IPS DF 6.9 (cell line): ENCODE results near the gene RARA.

Experiments
- DNase-seq: peaks from one replicate; pipeline ENCODE4 v3.0.0-alpha.2; 2013; ENCODE audit warnings: low read depth, low spot score
- H3K27ac ChIP-seq: one replicate; pipeline ENCODE4 v1.5.1; 2013; ENCODE audit warnings: low read length, control low read depth
- H3K27me3 ChIP-seq: 2 replicates; pipeline ENCODE4 v1.6.1; 2013; ENCODE audit warnings: mild to moderate bottlenecking, low read length; ENCODE audit not compliant: control insufficient read depth, insufficient read depth
- H3K36me3 ChIP-seq: 2 replicates; pipeline ENCODE4 v1.6.1; 2013; ENCODE audit warnings: low read length; ENCODE audit not compliant: control insufficient read depth, insufficient read depth
- H3K4me1 ChIP-seq: 2 replicates; pipeline ENCODE4 v1.6.1; 2013; ENCODE audit warnings: low read length; ENCODE audit not compliant: control insufficient read depth, insufficient read depth
- H3K4me3 ChIP-seq: 2 replicates; pipeline ENCODE4 v1.5.1; 2013; ENCODE audit warnings: mild to moderate bottlenecking, low read length
- H3K9me3 ChIP-seq: 2 replicates; pipeline ENCODE4 v1.6.1; 2013; ENCODE audit warnings: low read length, inconsistent platforms; ENCODE audit not compliant: control insufficient read depth, insufficient read depth
- WGBS: extraction: QIAGEN DNeasy Blood & Tissue Kit; methylation state at CpG from one replicate; pipeline ENCODE4 v1.1.7; 2013; ENCODE audit warnings: mixed read lengths, missing lambda C conversion rate; ENCODE audit not compliant: insufficient read length, insufficient coverage; 5-methylcytosine and 5-hydroxymethylcytosine counted together

RARA gene

DNA sequence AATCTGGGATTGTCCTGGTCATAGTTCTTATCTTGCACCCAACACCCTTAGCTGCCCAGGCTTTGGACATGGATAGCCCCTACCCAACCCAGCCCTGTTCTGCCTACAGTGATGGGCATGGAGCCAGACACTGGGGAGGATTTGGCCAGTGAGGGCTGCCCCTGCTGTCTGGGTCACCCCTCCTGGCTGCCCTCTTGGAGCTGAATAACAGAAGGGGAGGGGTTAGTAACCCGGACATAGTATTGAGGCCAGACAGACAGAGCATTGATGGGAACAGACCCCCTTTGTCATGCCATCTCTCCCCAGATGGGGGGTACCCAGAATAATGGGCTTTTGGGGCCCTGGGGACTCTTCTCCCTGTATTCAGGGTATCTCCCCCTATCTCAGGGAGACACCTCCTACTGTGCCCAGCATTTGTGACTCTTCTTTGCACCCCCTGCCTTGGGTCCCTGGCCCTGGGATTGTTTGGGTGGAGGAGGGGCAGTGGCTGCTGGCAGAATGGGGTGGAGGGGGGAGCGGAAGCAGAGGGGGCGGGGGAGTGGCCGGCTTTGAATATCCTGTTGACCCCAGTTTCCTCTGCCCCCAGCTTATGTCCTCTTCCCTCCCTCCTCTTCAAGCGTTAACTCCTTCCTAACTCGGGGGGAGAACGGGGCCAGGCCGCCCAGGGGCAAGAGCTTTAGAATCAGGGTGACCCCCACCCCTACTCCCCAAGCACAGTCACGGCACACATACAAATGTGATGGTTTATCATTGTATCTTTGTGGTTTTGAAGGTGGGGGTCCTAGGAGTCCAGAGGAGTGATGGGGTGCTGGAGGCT lies 38.5 kb downstream of the RARA start:
- Histone ChIP-seq H3K27me3 (peaks cover 19% of the 10 kb centered on the region), H3K36me3 (peaks cover 3% of the 10 kb centered on the region; the same call in 1 of the 2 replicates), H3K9me3 (no peaks in the 10 kb centered on the region), H3K27ac (no peak overlapping the region), H3K4me1 (peaks cover 40% of the 10 kb centered on the region), H3K4me3 (no peak overlapping the region)
- no peak for DNase-seq
- WGBS = no CpG with 5 or more reads among the region's 9 CpGs

DNA sequence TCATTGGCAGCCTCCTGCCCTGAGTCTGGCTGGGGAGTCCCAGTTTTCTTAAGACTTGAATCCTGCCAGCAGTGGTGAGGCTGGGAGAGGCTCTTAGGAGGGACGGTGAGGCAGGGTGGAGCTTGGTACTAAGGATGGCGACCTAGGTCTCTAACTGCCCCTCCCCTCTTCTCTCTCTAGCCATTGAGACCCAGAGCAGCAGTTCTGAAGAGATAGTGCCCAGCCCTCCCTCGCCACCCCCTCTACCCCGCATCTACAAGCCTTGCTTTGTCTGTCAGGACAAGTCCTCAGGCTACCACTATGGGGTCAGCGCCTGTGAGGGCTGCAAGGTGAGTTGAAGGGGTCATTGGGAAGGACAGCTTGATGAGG lies 39.1 kb downstream of the RARA start:
- Histone ChIP-seq H3K9me3 (no peaks in the 10 kb centered on the region), H3K27ac (no peak overlapping the region), H3K4me1 (peaks cover 40% of the 10 kb centered on the region), H3K4me3 (no peak overlapping the region), H3K36me3 (peaks cover 3% of the 10 kb centered on the region; the same call in 1 of the 2 replicates), H3K27me3 (peaks cover 13% of the 10 kb centered on the region)
- DNase-seq = no peak
- no CpG with 5 or more reads among the region's 5 CpGs for WGBS

DNA sequence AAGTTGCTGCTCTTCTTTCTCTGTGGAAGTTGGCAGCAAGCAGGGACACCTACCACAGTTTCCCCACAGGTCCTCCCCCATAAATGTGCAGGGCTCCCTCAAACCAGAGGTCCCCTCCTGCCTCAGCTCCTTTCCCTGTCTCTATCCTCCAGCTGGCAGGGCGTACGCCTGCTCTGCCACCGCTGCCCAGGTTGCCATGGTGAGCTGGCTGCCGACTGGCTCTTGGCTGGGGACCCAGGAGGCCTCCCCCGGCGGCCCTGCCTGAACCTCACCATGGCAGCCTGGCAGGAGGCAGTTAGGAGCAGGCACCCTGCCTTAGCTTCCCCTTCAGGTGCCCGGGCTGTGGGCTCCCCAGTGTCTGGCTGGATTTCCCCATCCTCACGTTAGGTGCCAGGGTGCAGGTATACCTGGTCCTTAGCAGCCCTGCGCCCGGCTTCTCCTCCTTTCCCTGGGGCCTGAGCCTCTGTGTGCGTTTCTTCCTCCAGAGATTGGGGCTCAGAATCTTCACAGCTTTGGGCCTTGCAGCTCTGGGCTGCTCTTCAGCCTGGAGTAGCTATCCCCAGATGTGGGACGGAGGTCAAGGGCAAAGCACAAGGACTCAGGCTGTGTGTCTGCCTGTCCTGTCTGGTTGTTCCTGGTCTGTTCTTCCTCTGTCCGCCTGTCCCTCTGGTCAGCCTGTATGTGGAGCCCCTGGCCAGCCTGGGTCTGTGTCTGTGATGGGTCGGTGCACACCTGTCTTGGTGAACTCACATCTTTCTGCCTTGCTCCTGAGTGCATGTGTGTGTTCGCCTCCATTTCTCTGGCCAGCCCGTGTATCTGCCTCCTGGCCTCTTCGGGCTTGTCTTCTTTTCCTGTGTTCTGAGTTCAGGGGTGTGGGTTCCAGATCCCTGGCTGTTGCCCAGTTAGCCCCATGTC lies 39.8 kb downstream of the RARA start:
- H3K27ac ChIP-seq = no peak overlapping the region
- no peak for DNase-seq

DNA sequence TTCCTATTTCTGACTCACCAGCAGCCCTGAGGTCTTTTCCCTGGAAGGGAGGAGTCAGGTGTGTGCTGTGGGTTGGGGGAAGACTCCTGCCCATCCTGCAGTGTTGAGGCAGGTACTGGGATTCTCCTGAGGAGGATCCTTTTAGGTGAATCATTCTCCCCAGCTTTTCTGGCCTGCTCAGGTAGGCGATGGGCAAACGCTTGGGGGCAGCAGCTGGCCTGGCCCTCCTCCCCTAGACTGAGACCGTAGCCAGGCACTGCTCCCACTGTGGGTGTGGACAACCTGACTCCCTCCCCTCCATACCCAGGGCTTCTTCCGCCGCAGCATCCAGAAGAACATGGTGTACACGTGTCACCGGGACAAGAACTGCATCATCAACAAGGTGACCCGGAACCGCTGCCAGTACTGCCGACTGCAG lies 40.5 kb downstream of the RARA start:
- WGBS = no CpG with 5 or more reads among the region's 10 CpGs
- DNase-seq = no peak
- H3K9me3 ChIP-seq = no peaks in the 10 kb centered on the region
- H3K4me1 ChIP-seq = peaks cover 32% of the 10 kb centered on the region
- no peak overlapping the region for H3K4me3 ChIP-seq
- peaks cover 3% of the 10 kb centered on the region for H3K27me3 ChIP-seq
- H3K36me3 ChIP-seq = peaks cover 3% of the 10 kb centered on the region; the same call in 1 of the 2 replicates
- no peak overlapping the region for H3K27ac ChIP-seq

More for the DNA sequence above, 39.8 kb downstream of the RARA start:
- no peak overlapping the region for H3K4me3 ChIP-seq
- no CpG with 5 or more reads among the region's 17 CpGs for WGBS
- H3K9me3 ChIP-seq = no peaks in the 10 kb centered on the region
- peaks cover 6% of the 10 kb centered on the region for H3K27me3 ChIP-seq
- H3K4me1 ChIP-seq = peaks cover 35% of the 10 kb centered on the region
- H3K36me3 ChIP-seq = peaks cover 3% of the 10 kb centered on the region; the same call in 1 of the 2 replicates

DNA sequence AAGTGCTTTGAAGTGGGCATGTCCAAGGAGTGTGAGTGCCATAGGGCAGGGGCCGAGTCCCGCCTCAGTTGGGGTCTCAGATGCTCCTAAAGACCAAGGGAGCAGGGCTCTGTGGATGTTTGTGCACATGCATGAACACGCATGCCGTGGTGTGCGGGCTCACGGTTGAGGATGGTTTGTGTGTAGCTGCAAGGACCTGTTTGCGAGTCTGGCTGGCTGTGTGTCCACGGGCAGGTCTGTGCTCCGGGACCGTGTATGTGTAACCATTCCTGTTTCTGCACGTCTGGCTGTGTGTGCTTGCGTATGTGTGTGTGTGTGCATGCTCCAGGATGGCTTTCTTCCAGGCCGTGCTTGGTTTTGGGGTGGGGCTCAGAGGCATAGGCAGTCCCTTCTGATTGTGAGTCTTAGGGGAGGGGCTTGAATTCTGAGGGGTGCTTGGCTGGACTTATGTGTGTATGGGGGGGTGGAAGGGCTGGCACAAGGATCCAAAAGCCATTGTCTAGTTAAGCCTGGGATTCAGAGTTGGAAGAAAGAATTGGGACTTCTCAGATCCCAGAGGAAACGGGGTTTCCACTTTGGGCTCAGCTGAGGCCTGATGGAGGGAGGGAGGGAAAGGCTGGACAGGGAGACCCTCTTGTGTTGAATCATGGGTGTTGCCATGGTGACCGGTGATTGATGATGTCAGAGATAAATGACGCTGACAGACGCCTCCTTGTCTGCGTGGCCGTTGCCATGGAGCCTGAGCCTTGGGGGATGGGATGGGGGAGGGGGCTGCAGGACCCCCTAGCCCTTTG lies 41.1 kb downstream of the RARA start:
- Histone ChIP-seq H3K36me3 (peaks cover 3% of the 10 kb centered on the region; the same call in 1 of the 2 replicates), H3K4me1 (peaks cover 28% of the 10 kb centered on the region), H3K9me3 (no peaks in the 10 kb centered on the region), H3K27me3 (peaks cover 3% of the 10 kb centered on the region), H3K27ac (no peak overlapping the region), H3K4me3 (no peak overlapping the region)
- WGBS = no CpG with 5 or more reads among the region's 19 CpGs
- no peak for DNase-seq

DNA sequence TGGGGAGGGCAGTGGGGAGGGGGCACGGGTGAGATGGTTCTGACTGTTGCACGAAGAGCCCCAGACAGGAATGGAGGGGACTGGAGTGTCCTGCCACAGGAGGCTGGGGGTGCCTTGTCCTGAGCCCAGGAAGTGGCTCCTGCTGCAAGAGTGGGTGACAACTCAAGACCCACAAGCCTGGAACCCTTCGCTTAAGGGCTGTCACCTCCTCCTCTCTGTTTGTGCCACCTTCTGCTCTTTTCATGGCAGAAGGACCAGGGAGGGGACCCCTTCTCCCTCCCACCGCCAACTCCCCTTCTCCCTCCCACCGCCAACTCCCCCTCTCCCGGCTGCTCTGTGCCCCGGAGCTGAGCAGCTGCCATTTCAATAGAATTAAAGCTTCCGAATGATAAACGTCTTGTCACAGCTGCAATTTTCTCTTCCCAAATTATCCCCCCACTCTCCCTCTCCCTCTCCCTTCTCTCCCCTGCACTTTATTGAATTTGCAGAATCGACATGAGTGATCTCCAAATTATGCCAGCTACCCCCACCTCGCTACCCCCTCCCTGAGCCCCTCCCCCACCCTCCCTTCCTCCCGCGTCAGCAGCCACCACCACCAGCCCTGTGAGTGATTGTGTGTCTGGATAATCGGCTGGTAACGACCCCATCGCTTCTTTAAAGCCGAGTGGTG lies 41.8 kb downstream of the RARA start:
- no peaks in the 10 kb centered on the region for H3K9me3 ChIP-seq
- H3K27ac ChIP-seq = no peak overlapping the region
- no peak overlapping the region for H3K4me3 ChIP-seq
- H3K4me1 ChIP-seq = peaks cover 30% of the 10 kb centered on the region
- H3K27me3 ChIP-seq = peaks cover 3% of the 10 kb centered on the region
- peaks cover 7% of the 10 kb centered on the region; the same call in 1 of the 2 replicates for H3K36me3 ChIP-seq
- 100% methylated on average over 2 of the region's 17 CpGs for WGBS
- DNase-seq = no peak

DNA sequence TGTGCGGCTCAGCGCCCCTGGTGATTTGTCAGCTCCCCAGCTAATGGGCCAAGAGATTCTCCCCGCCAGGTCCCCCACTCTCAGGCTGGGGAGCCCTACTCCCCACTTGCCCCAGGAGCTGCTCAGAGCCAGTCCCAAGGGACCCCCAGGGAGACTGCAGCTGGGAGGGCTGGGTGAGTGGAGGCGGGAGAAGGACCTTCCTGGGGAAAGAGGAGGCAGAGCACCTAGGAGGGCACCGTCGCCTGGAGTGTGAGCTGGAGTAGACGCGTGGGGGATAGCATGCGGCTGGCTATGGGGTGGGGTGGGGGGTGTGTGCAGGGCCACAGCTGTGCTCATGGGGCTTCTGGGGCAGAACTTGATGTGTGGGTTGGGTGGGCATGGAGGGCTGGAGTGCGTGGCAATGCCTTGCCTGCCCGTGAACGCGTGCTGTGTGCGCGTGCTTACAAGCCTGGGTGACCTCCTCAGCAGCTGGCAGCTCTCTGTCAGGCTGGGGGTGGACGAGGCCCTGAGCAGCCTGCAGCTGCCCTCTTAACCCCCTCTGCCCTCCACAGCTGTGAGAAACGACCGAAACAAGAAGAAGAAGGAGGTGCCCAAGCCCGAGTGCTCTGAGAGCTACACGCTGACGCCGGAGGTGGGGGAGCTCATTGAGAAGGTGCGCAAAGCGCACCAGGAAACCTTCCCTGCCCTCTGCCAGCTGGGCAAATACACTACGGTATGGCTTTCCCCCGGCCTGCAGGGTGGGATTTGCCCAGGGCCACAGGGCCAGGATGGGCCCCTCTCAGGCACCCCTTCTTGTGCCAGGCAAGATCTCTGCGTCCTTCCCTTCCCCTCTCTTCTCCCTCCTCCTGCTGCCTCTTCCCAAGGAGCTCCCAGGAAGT lies 42.6 kb downstream of the RARA start:
- H3K9me3 ChIP-seq = no peaks in the 10 kb centered on the region
- H3K27me3 ChIP-seq = peaks cover 3% of the 10 kb centered on the region
- H3K27ac ChIP-seq = no peak overlapping the region
- no peak overlapping the region for H3K4me3 ChIP-seq
- peaks cover 28% of the 10 kb centered on the region for H3K4me1 ChIP-seq
- whole genome bisulfite sequencing = no CpG with 5 or more reads among the region's 27 CpGs
- no peak for DNase-seq
- H3K36me3 ChIP-seq = peaks cover 7% of the 10 kb centered on the region; the same call in 1 of the 2 replicates

- WGBS = no CpG with 5 or more reads among the region's 7 CpGs
- H3K27ac ChIP-seq = no peak overlapping the region
- peaks cover 21% of the 10 kb centered on the region for H3K4me1 ChIP-seq
- DNase-seq = no peak
- H3K9me3 ChIP-seq = no peaks in the 10 kb centered on the region
- H3K4me3 ChIP-seq = no peak overlapping the region
- H3K36me3 ChIP-seq = peaks cover 7% of the 10 kb centered on the region; the same call in 1 of the 2 replicates
- peaks cover 3% of the 10 kb centered on the region for H3K27me3 ChIP-seq
Measured at GRCh38 chr17:40352237-40352778, 43.3 kb downstream of the RARA start.
